NCI-H187 treated with DMSO at 0.1 percent for 48 hours (cell line): ENCODE measurements around the gene IL36RN.
"Not testable (repeated sequence)": the region's sequence is repeated elsewhere in the genome, so short reads cannot be mapped to it uniquely, and the experiment has no call there.

Experiments used
- DNase-seq: peaks from one replicate; lab custom pipeline; 2025; lab: John Stamatoyannopoulos, UW

IL36RN gene

GRCh38 chr2:113075030-113075429 is 16.0 kb downstream of the IL36RN start:
- no peak for DNase-seq

GRCh38 chr2:113075600-113075999 is 16.6 kb downstream of the IL36RN start:
- no peak for DNase-seq

DNA sequence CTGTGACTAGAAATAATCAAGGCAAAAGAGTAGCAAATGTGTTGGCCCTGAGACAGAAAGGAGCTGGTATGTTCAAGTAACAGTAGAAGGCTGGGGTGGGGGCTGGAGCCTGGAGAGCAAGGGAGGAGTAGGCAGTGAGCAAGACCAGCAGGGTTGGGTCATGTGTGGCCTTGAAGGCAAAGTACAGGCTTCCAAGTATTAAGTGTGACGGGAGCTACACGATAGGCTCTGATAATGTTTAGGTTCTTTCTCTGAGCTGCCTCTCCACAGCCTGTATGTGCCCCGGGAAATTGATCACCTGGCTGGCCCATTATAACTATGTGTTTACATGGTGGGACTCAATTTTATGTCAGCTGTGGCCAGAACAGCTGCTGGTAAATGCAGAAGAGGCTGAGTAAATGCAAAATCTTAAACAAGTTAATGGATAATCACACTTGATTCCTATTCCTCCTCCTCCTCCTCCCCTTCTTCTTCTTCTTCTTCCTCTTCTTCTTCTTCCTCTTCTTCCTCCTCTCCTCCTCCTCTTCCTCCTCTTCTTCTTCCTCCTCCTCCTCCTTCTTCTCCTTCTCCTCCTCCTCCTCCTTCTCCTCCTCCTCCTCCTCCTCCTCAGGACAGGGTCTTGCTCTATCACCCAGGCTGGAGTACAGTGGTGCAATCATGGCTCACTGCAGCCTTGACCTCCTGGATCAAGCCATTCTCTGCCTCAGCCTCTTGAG is 18.1 kb downstream of the IL36RN start:
- DNase-seq = no peak

GRCh38 chr2:113077921-113078320 is 18.9 kb downstream of the IL36RN start:
- no peak for DNase-seq

- no peak for DNase-seq
These were observed 19.4 kb downstream of the IL36RN start for GRCh38 chr2:113078350-113078839.

DNA sequence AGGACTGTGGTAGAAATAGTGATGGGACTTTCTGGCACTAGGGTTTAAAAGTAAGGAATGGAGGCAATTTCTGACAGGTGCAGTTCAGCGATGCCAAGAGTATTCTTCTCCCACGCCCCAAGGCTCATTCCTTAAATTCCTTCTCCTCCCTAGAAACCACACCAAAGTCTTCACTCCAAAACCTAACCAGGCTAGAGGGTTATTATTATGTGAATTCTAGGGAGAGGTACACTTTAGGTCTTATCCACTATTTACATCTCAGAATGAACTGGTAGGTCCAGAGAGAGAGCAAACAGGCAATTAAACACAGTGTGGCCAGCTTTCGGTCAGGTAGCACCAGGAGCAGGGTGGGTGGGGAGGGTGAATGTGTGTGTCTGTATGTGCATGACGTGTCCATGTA is 20.1 kb downstream of the IL36RN start:
- DNase-seq = no peak

GRCh38 chr2:113080134-113080533 is 21.1 kb downstream of the IL36RN start:
- DNase-seq = no peak

- no peak for DNase-seq
These were observed 22.7 kb downstream of the IL36RN start for GRCh38 chr2:113081488-113082210.

DNA sequence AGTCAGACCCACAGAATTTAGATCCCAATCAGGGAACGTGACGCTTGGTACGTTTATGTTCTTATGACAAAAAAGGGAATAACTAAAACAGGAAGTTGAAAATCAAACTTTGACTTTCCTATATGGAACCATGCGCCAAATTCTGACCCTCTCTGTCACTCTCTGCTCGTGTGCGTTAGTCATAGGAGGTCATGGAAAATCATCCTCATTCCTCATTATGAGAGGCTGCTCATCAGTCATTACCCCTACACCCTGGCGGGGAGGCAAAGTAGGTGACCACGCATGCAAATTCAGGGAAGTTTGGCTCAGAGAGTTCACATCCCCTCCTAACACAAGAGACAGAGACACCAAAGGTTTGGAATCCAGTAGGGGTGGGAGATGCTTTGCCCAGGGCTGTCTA is 24.3 kb downstream of the IL36RN start:
- DNase-seq = no peak

DNA sequence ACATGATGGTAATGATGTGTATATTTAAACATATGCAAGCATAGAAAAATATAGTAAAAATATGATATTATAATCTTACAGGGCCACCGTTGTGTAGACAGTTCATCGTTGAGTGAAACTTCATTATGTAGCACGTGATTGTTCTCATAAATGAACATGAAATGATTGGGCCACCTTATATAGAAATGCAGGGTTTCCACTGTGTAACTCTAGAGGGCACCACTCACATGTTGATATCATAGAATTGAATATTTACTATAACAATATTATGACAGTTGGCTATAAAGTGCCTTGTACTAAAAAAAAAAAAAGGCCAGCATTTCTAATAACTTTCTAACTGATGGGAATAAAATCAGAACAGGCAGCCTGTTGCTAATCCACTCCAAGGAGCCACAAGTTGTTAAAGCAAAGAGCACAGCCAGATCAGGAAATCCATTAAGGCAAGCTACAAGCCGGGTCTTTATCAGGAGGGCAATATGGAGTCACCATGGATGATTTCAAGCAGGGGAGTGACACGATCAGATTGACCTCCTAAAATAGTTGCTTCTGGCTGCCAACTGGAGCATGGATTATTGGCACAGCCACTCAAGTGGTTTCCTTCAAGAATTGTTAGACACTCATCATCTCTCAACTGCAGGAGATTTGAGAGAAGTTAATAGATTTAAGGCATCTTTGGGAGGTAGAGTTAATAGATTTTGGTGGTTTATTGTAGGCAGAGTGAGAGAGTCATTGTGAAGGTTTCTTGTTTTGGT is 25.4 kb downstream of the IL36RN start:
- DNase-seq = no peak

DNA sequence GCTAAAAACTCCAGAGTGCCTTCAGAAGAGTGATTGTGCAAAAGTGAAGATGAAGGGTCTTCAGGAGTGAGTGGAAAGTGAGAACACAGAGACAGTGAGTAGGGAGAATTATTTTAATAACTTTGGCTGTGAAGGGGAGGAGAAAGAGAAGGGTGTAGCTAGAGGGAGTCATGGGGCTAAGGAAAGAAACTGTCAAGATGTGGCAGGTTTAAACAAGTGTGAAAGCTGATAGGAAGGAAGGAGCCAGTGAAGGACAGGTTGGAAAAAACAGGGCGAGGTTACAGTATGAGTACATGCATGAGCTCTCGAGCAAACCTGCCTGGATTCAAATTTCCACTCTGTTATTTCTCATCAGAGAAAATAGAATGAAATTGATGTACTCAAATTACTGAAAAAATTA is 26.5 kb downstream of the IL36RN start:
- no peak for DNase-seq

- DNase-seq = no peak
These were observed 29.4 kb downstream of the IL36RN start for GRCh38 chr2:113088213-113088992.

DNA sequence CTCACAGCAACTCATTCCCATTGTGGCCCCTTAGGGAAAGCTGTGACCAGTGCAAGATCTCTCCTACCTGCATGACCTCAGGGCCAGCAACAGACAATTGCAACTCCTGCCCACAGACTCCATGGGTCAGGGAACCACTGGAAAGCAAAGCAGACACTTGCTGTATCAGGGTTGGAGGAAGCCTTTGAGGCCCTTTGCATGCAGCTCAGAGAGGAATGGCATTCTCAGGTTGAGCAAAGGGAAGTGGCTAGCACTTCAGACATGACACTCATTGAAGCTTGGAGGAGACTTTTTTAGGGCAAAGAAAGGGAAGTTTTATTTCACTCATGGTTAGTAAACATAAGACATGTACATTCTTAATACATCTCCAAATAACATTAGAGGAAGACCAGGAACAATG is 30.9 kb downstream of the IL36RN start:
- no peak for DNase-seq

- DNase-seq = no peak
These were observed 32.4 kb downstream of the IL36RN start for GRCh38 chr2:113091231-113091896.

DNA sequence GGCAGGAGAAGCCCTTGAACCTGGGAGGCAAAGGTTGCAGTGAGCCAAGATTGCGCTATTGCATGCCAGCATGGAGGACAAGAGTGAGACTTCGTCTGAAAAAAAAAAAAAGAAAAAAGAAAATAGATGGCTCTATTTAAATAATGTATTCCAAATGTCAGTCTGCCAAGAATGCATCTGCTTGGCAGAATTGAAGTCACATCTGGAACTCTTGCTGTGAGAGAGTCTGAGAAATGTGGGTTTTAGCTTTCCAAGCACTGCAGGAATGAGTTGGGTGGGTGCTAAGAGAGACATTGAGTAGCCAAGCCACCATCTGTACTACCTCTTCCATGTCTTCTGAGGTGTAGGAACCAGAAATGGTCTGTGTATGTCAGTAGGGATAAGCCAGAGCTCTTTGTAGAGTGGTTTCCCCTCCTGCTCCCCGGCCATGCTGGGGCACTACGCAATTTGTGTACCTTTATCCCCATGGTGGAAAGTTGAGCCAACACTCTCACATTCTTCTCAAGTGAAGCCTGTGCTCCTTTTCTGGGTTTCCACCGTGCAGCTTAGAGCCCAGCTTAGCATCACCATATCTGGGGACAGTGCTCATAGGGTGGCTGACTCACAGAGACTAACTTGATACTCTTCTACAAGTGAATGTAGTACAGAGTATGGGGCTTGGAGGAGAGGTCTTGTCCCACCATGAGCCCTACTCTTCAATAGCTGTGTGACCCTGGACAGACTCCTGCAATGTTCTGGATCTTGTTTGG is 34.0 kb downstream of the IL36RN start:
- DNase-seq = no peak

DNA sequence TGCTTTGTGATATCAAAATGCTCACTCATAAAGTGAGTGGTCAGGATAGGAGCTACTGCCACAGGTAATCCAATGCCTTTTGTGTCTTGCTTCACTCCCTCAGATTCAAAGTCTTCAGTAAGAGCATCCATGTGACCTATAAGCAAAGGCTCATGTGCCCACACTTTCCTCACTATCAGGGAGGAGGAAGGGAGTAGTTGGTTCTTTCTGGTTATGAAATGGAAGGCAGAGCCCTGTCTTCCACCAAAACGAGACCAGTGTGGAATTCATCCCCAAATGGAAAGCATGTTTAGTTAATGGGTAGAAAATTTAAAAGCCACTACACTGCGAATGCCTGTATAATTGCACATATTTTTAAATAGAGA is 34.6 kb downstream of the IL36RN start:
- no peak for DNase-seq

DNA sequence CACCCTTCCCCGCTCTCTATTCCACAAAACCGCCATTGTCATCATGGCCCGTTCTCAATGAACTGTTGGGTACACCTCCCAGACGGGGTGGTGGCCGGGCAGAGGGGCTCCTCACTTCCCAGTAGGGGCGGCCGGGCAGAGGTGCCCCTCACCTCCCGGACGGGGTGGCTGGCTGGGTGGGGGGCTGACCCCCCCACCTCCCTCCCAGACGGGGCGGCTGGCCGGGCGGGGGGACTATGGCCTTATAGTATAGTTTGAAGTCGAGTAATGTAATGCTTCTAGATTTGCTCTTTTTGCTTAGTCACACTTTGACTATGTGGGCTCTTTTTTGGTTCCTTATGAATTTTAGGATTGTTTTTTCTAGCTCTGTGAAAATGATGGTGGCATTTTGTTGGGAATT is 37.3 kb downstream of the IL36RN start:
- DNase-seq = not testable (repeated sequence)

DNA sequence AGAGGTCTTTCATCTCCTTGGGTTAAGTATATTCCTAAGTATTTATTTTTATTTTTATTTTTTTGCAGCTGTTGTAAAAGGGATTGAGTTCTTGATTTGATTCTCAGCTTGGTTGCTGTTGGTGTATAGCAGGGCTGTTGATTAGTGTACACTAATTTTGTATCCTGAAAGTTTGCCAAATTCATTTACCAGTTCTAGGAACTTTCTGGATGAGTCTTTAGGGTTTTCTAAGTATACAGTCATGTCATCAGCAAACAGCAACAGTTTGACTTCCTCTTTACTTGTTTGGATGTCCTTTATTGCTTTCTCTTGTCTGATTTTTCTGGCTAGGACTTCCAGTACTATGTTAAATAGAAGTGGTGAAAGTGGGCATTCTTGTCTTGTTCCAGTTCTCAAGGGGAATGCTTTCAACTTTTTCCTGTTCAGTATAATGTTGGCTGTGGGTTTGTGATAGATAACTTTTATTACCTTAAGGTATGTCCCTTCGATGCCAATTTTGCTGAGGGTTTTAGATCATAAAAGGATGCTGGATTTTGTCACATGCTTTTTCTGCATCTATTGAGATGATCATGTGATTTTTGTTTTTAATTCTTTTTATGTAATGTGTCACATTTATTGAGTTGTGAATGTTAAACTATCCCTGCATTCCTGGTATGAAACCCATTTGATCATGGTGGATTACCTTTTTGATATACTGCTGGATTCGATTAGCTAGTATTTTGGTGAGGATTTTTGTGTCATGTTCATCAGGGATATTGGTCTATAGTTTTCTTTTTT is 38.0 kb downstream of the IL36RN start:
- DNase-seq = not testable (repeated sequence)

- DNase-seq = no peak
These were observed 39.0 kb downstream of the IL36RN start for GRCh38 chr2:113098041-113098440.

- DNase-seq = no peak
These were observed 39.5 kb downstream of the IL36RN start for GRCh38 chr2:113098532-113098931.
